ENCODE results near the gene NDUFS3.

- TF ChIP-seq CTCF (conservative IDR thresholded peaks at IDR 0.05 in 1 of 2, IDR thresholded peaks at IDR 0.05 in 1 of 2; ENCODE audit: extremely low read depth in 1 of 2, insufficient read depth in 1 of 2, low read depth in 1 of 2, low read length in 2 of 2) (no peak), EZH2 (IDR thresholded peaks at IDR 0.05; ENCODE audit: borderline replicate concordance, low read length) (no peak)
Observed at GRCh38 chr11:47545298-47545697, 33.6 kb upstream of the NDUFS3 start.
